Astrocyte (in vitro differentiated cells and primary cell): Measurements from ENCODE around the gene DGCR2.

Experiments
- CTCF ChIP-seq: IDR thresholded peaks from 2 replicates; pipeline ENCODE4 v1.5.1; 2011; ENCODE audit warnings: low read depth, mild to moderate bottlenecking, inconsistent platforms, low read length, moderate library complexity; ENCODE audit not compliant: insufficient read depth
- EZH2 ChIP-seq: IDR thresholded peaks from 2 replicates; pipeline ENCODE4 v1.6.1; 2012; ENCODE audit warnings: mild to moderate bottlenecking, low read length, inconsistent platforms; ENCODE audit not compliant: insufficient read depth

- TF ChIP-seq EZH2 (no peak), CTCF (no peak)
These were observed 18.1 kb downstream of the DGCR2 start for GRCh38 chr22:19103880-19104821.
